ENCODE results near the gene CD44. TPM values are rescaled to one million over a fixed set of nuclear protein-coding genes. Genes with fewer than 3 reads are reported as not detected.

CD44 gene
- polyA plus RNA-seq, 3 donors = 8.8 to 11.2 (median 9.4) TPM

DNA sequence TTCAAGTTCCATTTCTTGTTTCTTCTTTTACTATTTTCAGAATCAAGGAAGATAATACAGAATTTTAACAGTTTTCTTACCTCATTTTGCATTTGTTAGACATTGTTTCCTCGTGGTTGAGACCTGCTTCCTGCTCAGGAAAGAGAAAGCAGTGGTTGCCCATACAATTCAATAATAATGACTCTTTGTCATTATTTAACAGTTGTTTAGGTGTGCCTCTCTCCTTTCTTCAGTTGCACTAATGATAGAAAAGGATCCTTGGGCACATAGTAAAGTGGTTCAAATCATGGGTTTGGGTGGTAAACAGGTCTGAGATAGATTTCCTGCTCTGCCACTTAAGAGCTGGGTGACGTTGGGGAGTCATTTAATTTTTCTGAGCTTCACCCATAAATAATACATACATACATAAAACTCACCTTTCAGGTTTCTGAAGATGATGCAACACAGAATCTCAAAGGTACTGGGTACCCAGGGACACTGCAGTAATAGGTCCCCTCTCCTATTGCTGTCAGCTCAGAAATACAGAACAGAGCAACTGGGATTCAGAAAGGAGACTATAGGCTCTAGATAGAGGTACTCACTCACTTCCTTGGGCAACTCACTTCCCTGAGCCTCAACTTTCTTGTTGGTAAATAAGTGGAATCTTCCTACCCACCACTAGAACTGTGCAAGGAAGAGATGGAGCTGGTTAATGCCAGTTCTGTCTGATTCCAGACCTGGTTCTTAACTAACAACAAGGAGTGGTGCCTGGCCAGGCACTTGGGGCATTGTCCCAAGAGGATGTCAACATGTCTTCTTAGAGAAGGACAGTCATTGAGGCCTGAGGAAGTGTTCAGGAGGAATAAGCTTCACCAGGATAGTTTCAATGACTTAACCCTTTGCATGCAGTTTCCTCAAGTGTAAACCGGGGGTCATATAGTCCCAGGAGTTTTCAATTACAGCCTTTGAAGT, 34.9 kb downstream of the CD44 start:
- no peak for DNase-seq

DNA sequence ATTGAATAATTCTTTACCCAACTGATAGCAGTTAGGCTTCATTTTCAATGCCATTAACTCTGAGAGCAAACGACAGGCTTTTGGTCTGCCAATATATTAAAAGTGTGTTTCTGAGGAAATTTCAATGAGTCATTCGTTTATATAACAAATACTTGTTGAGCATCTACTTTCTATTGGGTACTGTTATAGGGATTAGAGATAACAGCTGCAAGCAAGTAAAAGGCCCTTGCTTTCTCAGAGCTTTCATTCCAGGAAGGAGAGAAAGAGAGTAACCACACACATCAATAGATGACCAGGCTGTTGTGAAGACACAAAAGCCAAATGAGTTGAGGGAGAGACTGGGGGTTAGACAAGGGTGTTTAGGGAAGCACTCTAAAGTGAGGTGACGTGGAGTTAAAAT, 35.7 kb downstream of the CD44 start:
- DNase-seq = no peak

- no peak for DNase-seq
Measured at GRCh38 chr11:35177370-35177769, 38.4 kb downstream of the CD44 start.

DNA sequence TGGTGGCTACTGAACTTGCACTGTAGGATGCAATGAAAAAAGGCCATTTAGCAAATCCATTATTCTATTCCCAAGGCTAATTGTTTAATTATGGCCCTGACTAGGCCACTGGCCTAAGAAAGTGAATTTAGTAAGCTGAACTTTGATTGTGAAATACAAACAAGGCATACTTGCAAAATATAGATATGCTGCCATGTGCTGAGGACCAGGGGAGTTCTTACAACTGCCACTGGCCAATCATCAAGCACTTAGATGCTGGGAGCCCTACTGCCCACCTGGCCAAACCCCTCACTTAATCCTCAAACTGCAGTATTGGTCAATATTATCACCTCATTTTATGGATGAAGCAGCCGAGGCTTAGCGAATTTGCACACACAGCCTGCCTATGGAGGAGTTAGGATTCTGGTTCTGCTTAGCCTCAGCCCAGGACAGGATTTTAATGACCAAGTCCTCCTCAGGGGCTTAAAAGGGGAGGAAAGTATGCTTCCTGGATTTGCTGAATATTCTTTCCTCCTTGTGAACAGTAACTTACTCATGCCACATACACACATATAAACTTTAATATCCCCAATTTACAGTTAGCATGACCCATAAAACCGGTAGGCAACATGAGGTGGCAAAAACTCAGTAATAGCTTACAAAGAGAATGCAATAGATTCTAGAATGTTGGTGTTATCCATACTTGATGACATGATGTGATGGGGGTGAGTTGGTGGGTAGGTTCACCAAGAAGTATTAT, 39.3 kb downstream of the CD44 start:
- no peak for DNase-seq

GRCh38 chr11:35178873-35179272, 39.9 kb downstream of the CD44 start:
- DNase-seq = no peak

DNA sequence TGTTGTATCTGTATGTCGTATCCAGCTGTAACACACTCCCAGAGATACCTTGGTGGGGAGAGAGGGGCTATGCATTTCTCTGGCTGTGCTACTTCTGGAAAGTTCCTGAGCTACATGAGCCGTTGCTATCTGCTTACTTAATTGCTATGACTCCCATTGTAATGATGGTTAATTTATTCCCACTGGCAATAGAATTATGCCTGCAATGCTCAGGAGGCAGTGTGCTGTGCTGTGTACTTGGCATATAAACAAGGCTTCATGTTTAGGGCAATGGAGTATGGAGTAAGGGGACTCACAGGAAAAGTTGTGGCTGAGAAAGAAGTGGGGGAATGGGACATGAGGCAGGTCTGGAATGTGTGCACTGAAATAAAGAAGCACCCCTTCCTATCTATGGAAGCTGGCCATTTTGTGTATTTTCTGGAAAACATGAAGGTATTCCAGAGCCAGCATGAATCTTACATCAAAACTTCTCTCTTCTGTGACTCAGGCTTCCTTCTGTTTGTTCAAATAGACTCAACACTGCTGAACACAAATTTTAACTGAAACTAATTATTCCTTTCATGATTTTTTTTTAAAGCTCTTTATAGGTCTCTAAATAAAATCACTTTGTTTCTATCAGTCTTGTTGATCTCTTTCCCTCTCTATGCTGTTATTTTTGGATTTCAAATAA, 40.6 kb downstream of the CD44 start:
- DNase-seq = no peak

- DNase-seq = no peak
Measured at GRCh38 chr11:35180317-35181233, 41.6 kb downstream of the CD44 start.

- DNase-seq = no peak
Measured at GRCh38 chr11:35182317-35182939, 43.5 kb downstream of the CD44 start.

GRCh38 chr11:35183326-35183925, 44.5 kb downstream of the CD44 start:
- no peak for DNase-seq

DNA sequence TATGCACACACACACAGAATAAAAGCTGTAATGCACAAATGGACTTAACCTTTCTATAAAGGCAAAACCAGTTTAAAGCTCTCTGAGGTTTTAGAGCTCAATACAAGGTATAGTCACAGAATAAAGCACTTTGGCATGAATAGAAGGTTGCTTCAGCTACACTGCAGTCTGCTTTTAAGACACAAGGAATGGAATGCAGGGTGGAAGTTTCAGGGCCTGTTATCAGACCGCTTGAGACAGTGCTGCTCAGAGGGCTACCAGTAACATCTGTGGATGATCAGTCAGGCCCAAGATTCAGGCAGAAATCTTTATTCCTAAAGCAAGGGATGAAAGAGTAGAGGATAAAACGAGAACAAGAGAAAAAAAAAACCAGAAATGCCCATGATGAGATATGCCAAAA, 46.7 kb downstream of the CD44 start:
- DNase-seq = no peak

DNA sequence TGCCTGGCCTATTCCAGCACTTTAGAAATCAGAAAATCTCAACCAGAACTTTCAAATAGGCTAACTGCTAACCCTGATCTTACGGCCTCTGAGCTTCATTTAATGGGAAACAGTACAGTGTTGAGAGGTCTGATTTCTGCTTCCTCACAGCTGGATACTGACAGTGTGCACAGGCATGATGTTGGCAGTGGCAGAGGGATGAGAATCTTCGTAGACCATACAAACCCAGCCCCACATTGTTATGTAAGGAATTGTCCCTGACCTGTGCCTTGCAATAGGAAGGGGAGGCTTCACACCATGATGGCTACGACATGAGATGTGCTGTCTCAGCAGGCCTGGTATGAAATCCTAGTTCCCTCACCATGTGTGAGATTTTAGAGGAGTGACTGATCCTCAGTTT, 49.0 kb downstream of the CD44 start:
- DNase-seq = no peak

DNA sequence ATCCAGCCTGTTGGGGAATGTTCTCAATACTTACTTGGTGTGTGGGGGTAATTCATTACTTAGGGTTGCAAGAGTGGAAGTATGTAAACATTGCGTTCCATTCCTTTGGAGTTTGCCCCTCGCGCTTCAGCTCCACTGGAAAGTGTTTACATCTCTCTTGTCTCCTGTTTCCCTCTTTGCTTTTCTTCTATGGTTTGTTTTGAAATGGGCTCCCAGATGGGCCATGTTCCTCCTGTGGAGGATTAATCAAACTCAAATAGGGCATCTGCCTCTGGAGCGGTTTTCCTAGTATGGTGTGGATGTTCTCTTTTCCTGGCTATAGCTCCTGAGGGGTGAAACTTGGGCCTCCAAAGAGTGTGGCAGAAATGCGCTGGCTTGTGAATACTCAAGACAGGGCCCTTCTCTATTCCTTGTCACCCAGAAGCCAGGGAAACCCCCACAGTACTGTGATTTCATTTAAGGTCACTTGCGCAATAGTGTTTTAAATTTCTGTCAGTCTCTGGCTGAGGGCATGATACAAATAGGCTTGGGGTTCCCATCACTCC, 51.9 kb downstream of the CD44 start:
- DNase-seq = no peak

- peak; percentile 64 for DNase-seq
Measured at GRCh38 chr11:35192347-35192746, 53.4 kb downstream of the CD44 start.

GRCh38 chr11:35193767-35194166, 54.8 kb downstream of the CD44 start:
- no peak for DNase-seq

- no peak for DNase-seq
Measured at GRCh38 chr11:35197292-35197691, 58.3 kb downstream of the CD44 start.

DNA sequence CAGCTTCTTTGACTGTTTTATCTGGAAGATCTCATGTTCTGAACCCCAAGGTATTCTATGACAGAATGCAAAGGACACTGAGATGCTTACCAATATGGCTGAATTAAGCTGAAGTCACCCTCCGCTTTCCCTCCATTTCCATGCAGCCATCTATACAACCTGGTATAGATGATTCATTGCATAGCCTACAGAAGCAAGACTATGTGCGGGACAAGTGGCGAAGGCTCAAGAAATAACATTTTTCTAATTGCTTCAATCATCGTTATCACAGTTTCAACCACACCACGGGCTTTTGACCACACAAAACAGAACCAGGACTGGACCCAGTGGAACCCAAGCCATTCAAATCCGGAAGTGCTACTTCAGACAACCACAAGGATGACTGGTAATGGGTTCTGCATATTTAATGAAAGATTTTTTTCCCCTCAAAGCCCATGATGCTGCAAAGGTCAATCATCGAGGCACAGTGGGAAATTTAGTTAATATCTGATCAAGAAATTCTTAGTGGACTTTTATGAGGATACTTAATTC, 61.9 kb downstream of the CD44 start:
- no peak for DNase-seq

- DNase-seq = no peak
Measured at GRCh38 chr11:35204614-35205013, 65.6 kb downstream of the CD44 start.

DNA sequence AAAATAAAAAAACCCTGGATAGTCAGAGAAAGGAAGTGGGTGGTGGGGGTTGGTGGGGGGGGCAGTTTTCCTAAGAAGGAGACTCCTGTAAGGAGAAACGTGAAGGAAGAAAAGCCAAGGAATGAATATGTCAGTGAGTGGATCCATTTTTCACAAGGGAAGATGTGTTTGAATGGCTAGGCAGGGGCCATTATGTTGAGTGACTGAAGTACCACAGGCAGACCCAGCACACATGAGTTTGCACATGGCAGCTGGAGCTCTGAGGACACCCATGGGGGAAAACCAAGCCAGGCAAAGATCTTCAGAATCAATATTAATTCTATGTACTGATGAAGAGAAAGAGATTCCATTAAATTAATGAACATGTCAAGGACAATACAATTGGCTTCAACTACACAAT, 67.6 kb downstream of the CD44 start:
- no peak for DNase-seq

- DNase-seq = no peak
Measured at GRCh38 chr11:35207471-35208403, 68.8 kb downstream of the CD44 start.
